ENCODE data around the gene KIF1B.

DNA sequence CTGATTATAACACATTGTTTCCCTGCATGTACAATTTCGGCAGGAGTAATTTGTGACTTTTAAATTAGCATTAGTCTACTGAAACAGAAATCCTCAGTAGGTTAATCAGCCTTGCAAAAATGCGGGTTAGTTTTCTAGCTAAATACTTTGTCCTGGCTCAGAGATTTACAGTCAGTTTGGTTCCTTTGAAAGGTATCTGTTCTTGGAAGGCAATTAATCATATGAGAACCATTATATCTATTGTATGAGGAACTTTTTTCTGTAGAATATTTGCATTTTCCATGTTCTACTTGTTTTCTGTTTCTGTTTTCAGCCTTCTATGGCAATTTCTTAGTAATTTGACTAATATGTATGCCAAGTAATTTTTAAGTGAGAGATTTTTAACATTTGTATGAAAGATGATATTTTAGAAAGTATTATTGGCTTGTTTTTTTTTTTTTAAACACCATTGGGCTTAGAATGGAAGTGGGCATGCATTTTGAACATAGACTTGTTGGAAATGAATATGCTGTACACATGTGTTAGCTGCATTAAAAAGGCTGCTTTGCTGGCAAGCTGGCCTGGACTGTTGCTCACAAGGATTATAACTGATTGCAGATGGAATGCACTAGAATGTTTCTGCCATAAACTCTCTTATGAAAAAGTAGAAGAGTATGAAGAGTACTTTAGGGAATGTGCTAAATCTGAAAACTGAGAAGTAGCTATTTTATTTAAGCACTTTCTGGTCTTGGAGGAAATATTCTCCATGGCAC, 26.2 kb downstream of the KIF1B start:
- TF ChIP-seq, protein P1, sequence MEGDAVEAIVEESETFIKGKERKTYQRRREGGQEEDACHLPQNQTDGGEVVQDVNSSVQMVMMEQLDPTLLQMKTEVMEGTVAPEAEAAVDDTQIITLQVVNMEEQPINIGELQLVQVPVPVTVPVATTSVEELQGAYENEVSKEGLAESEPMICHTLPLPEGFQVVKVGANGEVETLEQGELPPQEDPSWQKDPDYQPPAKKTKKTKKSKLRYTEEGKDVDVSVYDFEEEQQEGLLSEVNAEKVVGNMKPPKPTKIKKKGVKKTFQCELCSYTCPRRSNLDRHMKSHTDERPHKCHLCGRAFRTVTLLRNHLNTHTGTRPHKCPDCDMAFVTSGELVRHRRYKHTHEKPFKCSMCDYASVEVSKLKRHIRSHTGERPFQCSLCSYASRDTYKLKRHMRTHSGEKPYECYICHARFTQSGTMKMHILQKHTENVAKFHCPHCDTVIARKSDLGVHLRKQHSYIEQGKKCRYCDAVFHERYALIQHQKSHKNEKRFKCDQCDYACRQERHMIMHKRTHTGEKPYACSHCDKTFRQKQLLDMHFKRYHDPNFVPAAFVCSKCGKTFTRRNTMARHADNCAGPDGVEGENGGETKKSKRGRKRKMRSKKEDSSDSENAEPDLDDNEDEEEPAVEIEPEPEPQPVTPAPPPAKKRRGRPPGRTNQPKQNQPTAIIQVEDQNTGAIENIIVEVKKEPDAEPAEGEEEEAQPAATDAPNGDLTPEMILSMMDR (IDR thresholded peaks at IDR 0.05): no peak
- TF ChIP-seq POLR2A (IDR thresholded peaks at IDR 0.05): no peak
